Germinal center (tissue), 1 donor: ENCODE results near the gene POLRMT.

Source experiments
- DNase-seq: peaks from one replicate; pipeline ENCODE4 v3.0.0; 2012; ENCODE audit warnings: mixed read lengths, low spot score

Gene POLRMT

DNA sequence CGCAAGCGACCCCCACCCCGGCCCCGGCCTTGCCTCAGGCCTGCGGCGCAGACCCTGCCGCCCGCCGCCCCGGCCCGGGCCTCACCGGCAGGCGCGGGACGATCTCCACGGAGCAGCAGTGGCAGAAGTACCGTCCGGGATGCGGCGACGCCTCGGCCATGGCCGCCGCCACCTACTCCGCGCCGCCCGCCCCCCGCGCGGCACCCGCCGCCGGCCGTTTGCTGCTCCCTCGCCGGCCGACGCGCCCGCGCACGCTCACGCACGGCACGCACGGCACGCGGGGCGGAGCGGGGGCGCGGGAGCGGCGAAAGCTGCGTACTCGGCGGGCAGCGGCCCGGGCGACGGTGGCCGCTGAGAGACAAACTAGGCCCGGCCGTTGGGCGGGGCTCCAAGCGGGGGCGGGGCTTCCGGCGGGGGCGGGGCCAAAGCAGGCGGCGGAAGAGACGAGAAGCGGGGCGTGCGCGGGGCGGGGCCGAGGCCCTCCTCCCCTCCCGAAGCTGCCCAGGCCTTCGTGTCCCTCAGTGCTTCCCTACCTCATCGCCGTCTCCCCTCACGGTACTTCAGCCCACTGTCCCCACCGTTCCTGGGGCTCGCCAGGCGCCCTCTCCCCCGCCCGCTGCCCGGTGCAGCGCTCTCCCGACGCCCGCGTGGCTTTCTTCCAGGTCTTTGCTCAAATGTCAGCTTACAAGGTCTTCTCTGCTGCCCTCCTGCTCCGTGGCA is 29.8 kb upstream of the POLRMT start, which contains the start of gene RNF126:
RNF126 (minus strand) TSS at position 253 of the 720 bp plus-strand sequence; CDS start at position 160, 93 bp downstream.
- DNase-seq: peak; percentile 95

GRCh38 chr19:662207-662961 is 29.0 kb upstream of the POLRMT start:
- peak; percentile 71 for DNase-seq

DNA sequence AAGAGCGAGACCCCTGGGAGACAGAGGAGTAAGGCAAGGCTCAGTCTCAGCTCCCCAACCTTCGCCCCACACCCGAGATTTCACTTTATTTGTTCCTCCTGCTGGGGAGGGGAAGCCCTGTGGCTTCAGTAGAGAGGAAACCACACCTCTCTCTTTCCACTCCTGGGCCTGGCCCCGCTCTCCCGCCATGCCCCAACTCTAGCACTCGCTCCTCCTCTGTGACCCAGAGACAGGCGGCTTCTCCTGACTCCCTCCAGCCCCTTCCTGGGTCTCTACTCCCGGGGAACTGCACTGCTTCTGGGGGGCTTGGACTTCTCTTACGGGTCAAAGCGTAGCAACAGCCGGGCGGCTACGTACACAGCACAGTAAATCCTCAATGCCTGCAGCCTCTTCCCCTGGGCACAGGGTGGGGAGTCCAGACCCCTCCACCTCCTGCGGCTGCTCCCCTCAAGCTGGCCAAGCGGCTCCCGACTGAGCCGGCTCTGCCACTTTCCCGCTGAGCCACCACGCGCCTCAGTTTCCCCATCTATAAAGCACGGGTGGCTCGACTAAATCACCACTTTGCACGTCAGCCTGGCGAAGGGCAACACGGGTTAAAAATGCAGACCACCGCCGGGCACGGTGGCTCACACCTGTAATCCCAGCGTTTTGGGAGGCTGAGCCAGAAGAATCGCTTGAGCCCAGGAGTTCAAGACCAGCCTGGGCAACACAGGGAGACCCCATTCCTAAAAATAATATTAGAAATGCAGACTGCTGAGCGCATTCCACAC is 28.3 kb upstream of the POLRMT start:
- DNase-seq: peak; percentile 73

DNA sequence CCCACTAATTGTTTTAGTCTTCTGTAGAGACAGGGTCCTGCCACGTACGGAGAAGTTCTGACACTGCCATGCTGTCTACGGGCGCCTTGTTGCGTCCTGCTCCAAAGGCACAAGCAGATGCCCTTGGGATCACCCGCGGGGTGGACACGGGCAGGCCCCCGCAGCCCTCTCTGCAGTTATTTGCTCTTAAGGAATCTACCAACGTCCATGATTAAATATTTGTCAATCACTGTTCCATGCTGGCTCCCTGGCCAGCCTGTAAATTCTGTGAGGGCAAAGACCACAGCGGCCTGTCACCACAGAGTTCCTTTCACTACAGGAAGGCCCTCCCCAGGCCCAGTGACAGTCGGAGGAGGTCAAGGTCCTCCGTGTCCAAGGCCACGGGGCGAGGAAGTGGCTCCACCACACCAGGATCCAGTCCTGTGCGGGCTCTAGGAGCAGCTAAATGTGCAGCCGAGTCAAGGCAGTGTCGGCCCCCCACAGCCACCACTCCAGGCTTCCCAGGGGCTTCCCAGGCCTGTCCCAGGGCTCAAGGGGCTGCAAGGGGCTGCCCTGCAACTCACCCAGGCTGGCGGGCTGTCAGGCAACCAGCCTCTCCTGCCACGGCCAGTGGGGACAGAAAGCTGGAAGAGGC is 27.6 kb upstream of the POLRMT start:
- DNase-seq: no peak

DNA sequence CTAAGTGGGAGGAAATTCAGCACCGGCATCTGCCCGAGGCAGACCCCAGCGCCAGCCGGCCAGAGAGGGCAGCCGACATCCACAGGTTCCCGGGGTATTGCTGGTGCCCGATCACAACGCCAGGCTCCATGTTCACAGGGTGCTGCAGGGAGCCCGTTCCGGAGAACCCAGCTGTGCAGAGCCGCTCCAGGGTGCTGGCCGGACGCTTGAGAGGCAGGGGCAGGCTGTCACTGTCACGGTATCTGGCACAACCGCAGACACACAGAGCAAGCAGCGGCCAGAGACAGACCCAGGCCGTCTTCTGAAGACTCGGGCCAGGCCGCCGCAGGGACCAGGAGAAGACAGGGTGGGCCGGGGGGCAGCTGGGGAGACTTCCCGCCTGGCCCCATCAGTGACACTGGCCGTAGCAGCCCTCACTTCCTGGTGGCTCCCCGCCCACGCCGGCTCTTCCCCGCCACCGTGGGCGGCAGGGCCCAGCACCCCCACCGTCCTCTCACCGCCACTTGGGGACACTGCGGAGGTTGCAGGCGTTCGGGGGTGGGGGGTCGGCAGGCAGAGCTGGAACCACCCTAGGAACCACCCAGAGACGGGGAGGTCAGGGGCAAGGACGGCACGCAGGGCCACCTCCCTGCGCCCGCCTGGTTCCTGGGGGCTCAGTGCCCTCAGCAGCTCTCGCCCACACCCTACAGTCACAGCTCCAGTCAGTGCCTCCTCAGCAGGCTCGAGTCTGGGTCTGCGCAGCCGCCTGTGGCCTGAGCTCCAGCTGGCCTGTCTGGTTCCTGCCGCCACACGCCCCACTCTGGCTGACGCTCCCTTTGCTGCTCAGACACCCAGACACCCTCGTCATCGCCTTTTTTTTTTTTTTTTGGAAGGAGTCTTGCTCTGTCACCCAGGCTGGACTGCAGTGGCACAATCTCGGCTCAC is 25.8 kb upstream of the POLRMT start:
- no peak for DNase-seq

- DNase-seq: no peak
Observed at GRCh38 chr19:658059-658839, 24.9 kb upstream of the POLRMT start.

DNA sequence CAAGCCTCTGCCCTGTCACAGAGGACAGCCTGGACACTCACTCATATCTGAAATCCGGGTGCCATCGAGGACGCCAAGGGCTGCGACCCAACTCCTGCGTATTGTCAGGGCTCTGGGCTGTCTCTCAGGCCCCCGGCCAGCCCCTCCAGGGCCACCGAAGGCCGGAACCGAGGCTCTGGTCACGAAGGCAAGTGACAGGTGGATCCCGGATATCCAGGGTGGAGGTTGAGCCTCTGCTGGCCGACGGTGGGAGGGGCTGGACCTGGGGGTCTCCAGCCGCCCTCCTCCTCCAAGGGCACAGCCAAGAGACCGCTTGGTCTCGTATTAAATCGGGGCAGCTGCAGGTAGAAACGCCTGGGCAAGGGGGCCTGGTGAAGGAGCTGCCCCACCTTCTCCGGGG is 24.3 kb upstream of the POLRMT start:
- DNase-seq: no peak

DNA sequence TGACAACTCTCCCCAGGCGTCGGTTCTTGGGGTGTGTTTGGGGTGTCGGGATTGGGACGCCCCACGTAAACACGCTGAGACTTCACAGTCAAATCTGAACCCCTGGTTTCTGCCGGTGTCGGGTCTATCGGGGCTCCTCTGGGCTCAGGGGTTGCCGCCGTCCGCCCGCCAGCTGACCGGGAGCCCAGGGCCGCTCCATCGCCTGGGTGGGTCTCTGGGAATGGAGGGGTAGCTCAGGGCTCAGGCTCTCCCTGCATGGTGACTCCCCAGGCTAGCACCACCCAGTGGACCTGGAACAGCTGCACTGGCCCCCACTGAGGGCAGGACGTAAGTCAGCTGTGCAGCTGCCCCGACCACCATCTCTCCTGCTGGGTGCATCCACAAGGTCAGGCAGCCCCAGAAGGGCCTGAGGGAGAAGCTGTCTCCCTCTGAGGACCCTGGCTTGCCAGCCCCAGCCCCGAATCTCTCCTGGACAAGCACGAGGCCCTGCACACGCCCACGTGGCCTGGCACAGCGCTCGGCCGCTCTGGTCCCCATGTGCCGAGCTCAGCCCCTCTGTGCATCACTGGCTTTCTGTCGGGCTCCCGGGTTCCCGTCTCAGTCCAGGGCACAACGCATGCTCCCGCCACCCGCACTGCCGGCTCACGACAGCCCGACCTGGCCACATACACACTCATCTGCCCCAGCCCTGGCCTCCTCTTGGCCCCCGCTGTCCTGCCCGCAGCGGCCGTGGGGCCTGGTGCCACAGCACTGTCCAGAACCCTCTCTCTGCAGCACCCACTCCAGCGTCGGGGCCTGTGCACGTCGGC is 23.6 kb upstream of the POLRMT start:
- DNase-seq: no peak

DNA sequence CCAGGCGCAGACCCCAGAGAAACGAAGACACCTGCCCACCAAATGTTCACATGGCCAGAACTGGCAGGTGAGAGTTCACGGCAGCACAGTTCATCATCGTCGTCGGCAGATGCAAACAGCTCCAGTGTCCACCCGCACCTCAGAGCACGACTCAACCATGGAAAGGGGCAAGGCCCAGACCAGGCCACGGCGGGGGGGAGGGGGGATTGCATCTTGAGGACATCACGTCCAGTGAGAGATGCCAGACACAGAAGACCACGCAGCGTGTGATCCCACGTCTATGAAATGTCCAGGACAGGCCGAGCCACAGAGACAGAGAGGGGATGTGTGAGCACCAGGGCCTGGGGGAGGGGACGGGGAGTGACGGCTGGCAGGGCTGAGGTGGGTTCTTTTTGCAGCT is 22.4 kb upstream of the POLRMT start:
- no peak for DNase-seq

GRCh38 chr19:653425-653824 is 20.1 kb upstream of the POLRMT start:
- no peak for DNase-seq

- DNase-seq: no peak
Observed at GRCh38 chr19:652467-653389, 19.4 kb upstream of the POLRMT start.

GRCh38 chr19:651991-652390 is 18.7 kb upstream of the POLRMT start:
- no peak for DNase-seq

- no peak for DNase-seq
Observed at GRCh38 chr19:651114-651818, 17.9 kb upstream of the POLRMT start.

DNA sequence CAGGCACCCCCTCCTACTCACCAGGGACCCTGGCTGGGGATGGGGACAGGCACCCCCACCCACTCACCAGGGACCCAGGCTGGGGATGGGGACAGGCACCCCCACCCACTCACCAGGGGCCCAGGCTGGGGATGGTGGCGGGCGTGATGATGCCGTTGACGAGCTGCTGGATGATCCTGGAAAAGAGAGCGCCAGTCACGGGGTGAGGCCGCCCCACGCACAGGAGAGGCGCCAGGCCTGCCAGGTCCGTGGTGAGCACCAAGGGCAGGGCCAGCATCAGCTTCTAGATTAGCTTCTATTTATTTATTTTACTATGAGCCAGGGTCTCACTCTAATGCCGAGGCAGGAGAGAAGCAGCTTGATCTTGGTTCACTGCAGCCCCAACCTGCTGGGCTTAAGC is 16.8 kb upstream of the POLRMT start:
- no peak for DNase-seq

DNA sequence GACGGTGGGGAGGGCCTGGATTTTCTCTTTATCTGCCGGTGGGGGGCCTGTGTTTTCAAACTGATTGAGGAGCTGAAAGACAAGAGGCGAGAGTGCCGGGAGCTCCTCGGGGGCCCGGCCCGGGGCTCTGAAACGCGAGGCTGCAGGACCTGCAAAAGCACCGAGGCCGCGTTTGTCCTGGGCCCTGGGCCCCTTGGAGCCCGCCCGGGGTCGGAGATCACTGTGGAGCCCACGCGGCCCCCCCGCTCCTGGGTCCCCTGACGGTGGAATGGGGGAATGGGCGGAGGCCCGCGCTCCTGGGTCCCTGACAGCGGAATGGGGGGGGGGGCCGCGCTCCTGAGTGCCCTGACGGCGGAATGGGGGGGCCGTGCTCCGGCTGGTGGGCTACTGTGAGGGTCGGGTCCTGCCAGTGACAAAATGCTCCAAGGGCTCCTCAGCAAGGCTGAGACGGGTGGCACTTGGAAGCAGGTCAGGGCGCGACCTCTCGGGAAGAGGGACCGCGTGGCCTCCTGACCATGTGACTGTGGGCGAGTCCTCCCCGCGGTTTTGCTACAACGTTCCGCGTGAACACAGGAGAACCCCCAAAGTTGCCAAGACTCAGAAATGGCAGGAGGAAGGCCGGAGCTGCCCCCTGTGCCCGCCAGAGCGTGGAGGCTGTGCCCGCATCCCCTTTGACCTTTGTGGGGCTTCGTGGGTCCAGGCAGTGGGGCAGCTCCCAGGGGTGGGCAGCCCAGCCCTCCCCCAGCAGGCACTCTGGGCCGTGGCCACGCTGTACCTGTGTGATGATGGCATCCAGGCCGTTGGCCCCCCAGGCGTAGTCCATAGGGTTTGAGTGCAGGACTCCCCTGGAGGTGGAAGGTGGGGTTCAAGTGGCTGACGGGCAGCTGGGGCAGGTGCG is 15.8 kb upstream of the POLRMT start:
- no peak for DNase-seq

- no peak for DNase-seq
Observed at GRCh38 chr19:648305-648704, 15.0 kb upstream of the POLRMT start.
